ENCODE measurements around the gene MAPKAP1.

The MAPKAP1 gene

GRCh38 chr9:125430161-125431011, 276.6 kb downstream of the MAPKAP1 start:
- H3K36me3 Mint-ChIP-seq (ENCODE audit: insufficient read depth) = no peaks in the 10 kb centered on the region
- no peaks in the 10 kb centered on the region for H3K9me3 Mint-ChIP-seq
- H3K27ac Mint-ChIP-seq (ENCODE audit: low read depth) = no peak overlapping the region
- H3K4me1 Mint-ChIP-seq = no peaks in the 10 kb centered on the region
- ATAC-seq (replicated peaks; ENCODE audit: extremely low read depth, poor library complexity, severe bottlenecking) = no peak
- no peak overlapping the region for H3K4me3 Mint-ChIP-seq
- no peak for DNase-seq (ENCODE audit: low spot score in 2 of 2)
- H3K27me3 Mint-ChIP-seq = no peaks in the 10 kb centered on the region

- Mint-ChIP-seq H3K4me3 (no peak overlapping the region), H3K4me1 (no peaks in the 10 kb centered on the region), H3K9me3 (no peaks in the 10 kb centered on the region), H3K27me3 (no peaks in the 10 kb centered on the region), H3K36me3 (ENCODE audit: insufficient read depth) (no peaks in the 10 kb centered on the region), H3K27ac (ENCODE audit: low read depth) (no peak overlapping the region)
- ATAC-seq (replicated peaks; ENCODE audit: extremely low read depth, poor library complexity, severe bottlenecking) (no peak), DNase-seq (ENCODE audit: low spot score in 2 of 2) (no peak)
These were observed 277.4 kb downstream of the MAPKAP1 start for GRCh38 chr9:125429476-125430160.

- Mint-ChIP-seq H3K4me1 (no peaks in the 10 kb centered on the region), H3K27me3 (no peaks in the 10 kb centered on the region), H3K36me3 (ENCODE audit: insufficient read depth) (no peaks in the 10 kb centered on the region), H3K9me3 (no peaks in the 10 kb centered on the region), H3K27ac (ENCODE audit: low read depth) (no peak overlapping the region), H3K4me3 (no peak overlapping the region)
- ATAC-seq (replicated peaks; ENCODE audit: extremely low read depth, poor library complexity, severe bottlenecking) (no peak), DNase-seq (ENCODE audit: low spot score in 2 of 2) (no peak)
These were observed 278.0 kb downstream of the MAPKAP1 start for GRCh38 chr9:125428902-125429467.

GRCh38 chr9:125428060-125428901, 278.7 kb downstream of the MAPKAP1 start:
- Mint-ChIP-seq H3K36me3 (ENCODE audit: insufficient read depth) (no peaks in the 10 kb centered on the region), H3K9me3 (no peaks in the 10 kb centered on the region), H3K27ac (ENCODE audit: low read depth) (no peak overlapping the region), H3K4me3 (no peak overlapping the region), H3K4me1 (no peaks in the 10 kb centered on the region), H3K27me3 (no peaks in the 10 kb centered on the region)
- ATAC-seq (replicated peaks; ENCODE audit: extremely low read depth, poor library complexity, severe bottlenecking) (no peak), DNase-seq (ENCODE audit: low spot score in 2 of 2) (no peak)

- Mint-ChIP-seq H3K4me1 (no peaks in the 10 kb centered on the region), H3K27me3 (no peaks in the 10 kb centered on the region), H3K36me3 (ENCODE audit: insufficient read depth) (no peaks in the 10 kb centered on the region), H3K9me3 (no peaks in the 10 kb centered on the region), H3K27ac (ENCODE audit: low read depth) (no peak overlapping the region), H3K4me3 (no peak overlapping the region)
- DNase-seq (ENCODE audit: low spot score in 2 of 2) (no peak), ATAC-seq (replicated peaks; ENCODE audit: extremely low read depth, poor library complexity, severe bottlenecking) (no peak)
These were observed 279.5 kb downstream of the MAPKAP1 start for GRCh38 chr9:125427556-125427955.

- no peak for DNase-seq (ENCODE audit: low spot score in 2 of 2)
- Mint-ChIP-seq H3K36me3 (ENCODE audit: insufficient read depth) (no peaks in the 10 kb centered on the region), H3K27ac (ENCODE audit: low read depth) (no peak overlapping the region), H3K27me3 (no peaks in the 10 kb centered on the region), H3K4me3 (no peak overlapping the region), H3K4me1 (no peaks in the 10 kb centered on the region), H3K9me3 (no peaks in the 10 kb centered on the region)
- ATAC-seq (replicated peaks; ENCODE audit: extremely low read depth, poor library complexity, severe bottlenecking) = no peak
These were observed 280.1 kb downstream of the MAPKAP1 start for GRCh38 chr9:125426926-125427325.

GRCh38 chr9:125425901-125426515, 281.0 kb downstream of the MAPKAP1 start:
- no peak overlapping the region for H3K27ac Mint-ChIP-seq (ENCODE audit: low read depth)

GRCh38 chr9:125425170-125425897, 281.7 kb downstream of the MAPKAP1 start:
- Mint-ChIP-seq H3K4me1 (no peaks in the 10 kb centered on the region), H3K36me3 (ENCODE audit: insufficient read depth) (no peaks in the 10 kb centered on the region), H3K27me3 (no peaks in the 10 kb centered on the region), H3K9me3 (no peaks in the 10 kb centered on the region), H3K27ac (ENCODE audit: low read depth) (no peak overlapping the region), H3K4me3 (no peak overlapping the region)
- DNase-seq (ENCODE audit: low spot score in 2 of 2) (no peak), ATAC-seq (replicated peaks; ENCODE audit: extremely low read depth, poor library complexity, severe bottlenecking) (no peak)

More at GRCh38 chr9:125425901-125426515, 281.0 kb downstream of the MAPKAP1 start:
- no peaks in the 10 kb centered on the region for H3K9me3 Mint-ChIP-seq
- H3K36me3 Mint-ChIP-seq (ENCODE audit: insufficient read depth) = no peaks in the 10 kb centered on the region
- ATAC-seq (replicated peaks; ENCODE audit: extremely low read depth, poor library complexity, severe bottlenecking) (no peak), DNase-seq (ENCODE audit: low spot score in 2 of 2) (no peak)
- no peaks in the 10 kb centered on the region for H3K27me3 Mint-ChIP-seq
- no peaks in the 10 kb centered on the region for H3K4me1 Mint-ChIP-seq
- H3K4me3 Mint-ChIP-seq = no peak overlapping the region

GRCh38 chr9:125423964-125424363, 283.0 kb downstream of the MAPKAP1 start:
- no peaks in the 10 kb centered on the region for H3K9me3 Mint-ChIP-seq

GRCh38 chr9:125422853-125423252, 284.2 kb downstream of the MAPKAP1 start:
- no peak for DNase-seq (ENCODE audit: low spot score in 2 of 2)
- no peak for ATAC-seq (replicated peaks; ENCODE audit: extremely low read depth, poor library complexity, severe bottlenecking)
- H3K4me3 Mint-ChIP-seq = no peak overlapping the region
- H3K27me3 Mint-ChIP-seq = no peaks in the 10 kb centered on the region
- H3K9me3 Mint-ChIP-seq = no peaks in the 10 kb centered on the region
- H3K36me3 Mint-ChIP-seq (ENCODE audit: insufficient read depth) = no peaks in the 10 kb centered on the region
- no peaks in the 10 kb centered on the region for H3K4me1 Mint-ChIP-seq
- H3K27ac Mint-ChIP-seq (ENCODE audit: low read depth) = no peak overlapping the region

More at GRCh38 chr9:125423964-125424363, 283.0 kb downstream of the MAPKAP1 start:
- Mint-ChIP-seq H3K27ac (ENCODE audit: low read depth) (no peak overlapping the region), H3K4me3 (no peak overlapping the region), H3K27me3 (no peaks in the 10 kb centered on the region), H3K4me1 (no peaks in the 10 kb centered on the region), H3K36me3 (ENCODE audit: insufficient read depth) (no peaks in the 10 kb centered on the region)
- ATAC-seq (replicated peaks; ENCODE audit: extremely low read depth, poor library complexity, severe bottlenecking) (no peak), DNase-seq (ENCODE audit: low spot score in 2 of 2) (no peak)

GRCh38 chr9:125421591-125422181, 285.3 kb downstream of the MAPKAP1 start:
- Mint-ChIP-seq H3K4me1 (no peaks in the 10 kb centered on the region), H3K4me3 (no peak overlapping the region), H3K9me3 (no peaks in the 10 kb centered on the region), H3K27ac (ENCODE audit: low read depth) (no peak overlapping the region), H3K36me3 (ENCODE audit: insufficient read depth) (no peaks in the 10 kb centered on the region), H3K27me3 (no peaks in the 10 kb centered on the region)
- no peak for DNase-seq (ENCODE audit: low spot score in 2 of 2)
- ATAC-seq (replicated peaks; ENCODE audit: extremely low read depth, poor library complexity, severe bottlenecking) = no peak

Data from central memory CD8-positive, alpha-beta T cell (primary cell).